GM20000 (cell line): ENCODE measurements around the gene THEMIS2.
"Not testable (repeated sequence)": the region's sequence is repeated elsewhere in the genome, so short reads cannot be mapped to it uniquely, and the experiment has no call there.

ENCODE experiments used
- DNase-seq: peaks from one replicate; pipeline ENCODE4 v3.0.0; 2012; ENCODE audit warnings: low spot score
- TF ChIP-seq, protein P1 (sequence below): IDR thresholded peaks from 2 replicates; pipeline ENCODE4 v1.5.1; 2012; ENCODE audit warnings: mild to moderate bottlenecking, control low read depth; ENCODE audit errors: extremely low read depth, missing control alignments

THEMIS2 gene

DNA sequence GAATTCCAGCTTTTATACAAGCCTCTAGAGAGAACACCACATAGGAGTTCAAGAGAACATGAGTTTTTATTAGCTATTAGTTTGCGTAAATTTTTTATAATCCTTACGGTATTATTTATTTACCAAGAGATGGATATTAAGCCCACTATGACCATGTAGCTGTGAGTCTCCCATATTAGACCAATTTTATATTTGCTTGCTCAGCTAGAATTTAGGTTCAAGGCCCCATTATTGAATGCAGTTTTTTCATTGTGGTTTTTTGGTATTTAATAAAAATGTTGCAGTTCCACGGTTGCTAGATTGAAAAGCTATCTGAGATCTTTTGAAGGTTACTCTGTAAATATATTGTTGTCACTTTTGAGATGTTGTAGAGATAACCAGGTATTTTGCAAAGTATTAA, 38.9 kb upstream of the THEMIS2 start:
- DNase-seq: no peak
- TF ChIP-seq, protein P1, sequence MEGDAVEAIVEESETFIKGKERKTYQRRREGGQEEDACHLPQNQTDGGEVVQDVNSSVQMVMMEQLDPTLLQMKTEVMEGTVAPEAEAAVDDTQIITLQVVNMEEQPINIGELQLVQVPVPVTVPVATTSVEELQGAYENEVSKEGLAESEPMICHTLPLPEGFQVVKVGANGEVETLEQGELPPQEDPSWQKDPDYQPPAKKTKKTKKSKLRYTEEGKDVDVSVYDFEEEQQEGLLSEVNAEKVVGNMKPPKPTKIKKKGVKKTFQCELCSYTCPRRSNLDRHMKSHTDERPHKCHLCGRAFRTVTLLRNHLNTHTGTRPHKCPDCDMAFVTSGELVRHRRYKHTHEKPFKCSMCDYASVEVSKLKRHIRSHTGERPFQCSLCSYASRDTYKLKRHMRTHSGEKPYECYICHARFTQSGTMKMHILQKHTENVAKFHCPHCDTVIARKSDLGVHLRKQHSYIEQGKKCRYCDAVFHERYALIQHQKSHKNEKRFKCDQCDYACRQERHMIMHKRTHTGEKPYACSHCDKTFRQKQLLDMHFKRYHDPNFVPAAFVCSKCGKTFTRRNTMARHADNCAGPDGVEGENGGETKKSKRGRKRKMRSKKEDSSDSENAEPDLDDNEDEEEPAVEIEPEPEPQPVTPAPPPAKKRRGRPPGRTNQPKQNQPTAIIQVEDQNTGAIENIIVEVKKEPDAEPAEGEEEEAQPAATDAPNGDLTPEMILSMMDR: no peak

DNA sequence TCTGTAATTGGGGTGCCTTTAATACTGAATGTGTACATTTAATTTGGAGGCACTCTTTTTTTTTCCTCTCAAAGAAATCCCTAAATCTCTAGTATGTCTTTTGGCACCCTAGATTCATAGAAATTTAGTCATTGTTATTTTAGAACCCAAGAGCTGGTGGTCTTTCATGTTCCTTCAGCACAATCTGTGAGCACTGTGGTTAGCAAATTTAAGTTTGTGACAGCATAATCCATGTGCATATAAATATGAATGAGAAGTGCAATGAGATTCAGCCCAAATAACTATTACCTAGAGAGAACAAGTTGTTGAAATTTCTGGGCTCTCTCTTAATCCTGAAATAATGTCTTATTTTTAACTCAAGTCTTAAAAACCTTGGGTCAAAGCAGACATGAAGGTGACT, 37.3 kb upstream of the THEMIS2 start:
- DNase-seq: no peak
- TF ChIP-seq, protein P1: no peak

DNA sequence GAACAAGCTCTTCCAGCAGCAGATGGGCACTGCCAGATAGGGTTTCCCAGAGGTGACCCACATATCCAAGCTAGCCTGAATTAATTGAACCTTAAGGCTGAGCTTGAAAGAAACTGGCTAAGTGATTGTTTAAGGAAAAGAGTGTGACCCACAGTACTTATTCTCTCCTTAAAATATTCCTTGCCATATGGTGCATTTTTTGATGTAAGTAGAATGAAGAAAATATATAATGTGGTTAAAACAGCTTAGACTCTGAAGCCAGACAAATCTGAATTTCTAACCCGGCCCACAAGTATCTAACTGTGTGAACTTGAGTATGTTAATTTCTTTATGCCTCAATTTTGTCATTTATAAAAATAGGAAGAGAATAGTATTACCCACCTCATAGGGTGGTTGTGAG, 36.8 kb upstream of the THEMIS2 start:
- TF ChIP-seq, protein P1: no peak
- no peak for DNase-seq

DNA sequence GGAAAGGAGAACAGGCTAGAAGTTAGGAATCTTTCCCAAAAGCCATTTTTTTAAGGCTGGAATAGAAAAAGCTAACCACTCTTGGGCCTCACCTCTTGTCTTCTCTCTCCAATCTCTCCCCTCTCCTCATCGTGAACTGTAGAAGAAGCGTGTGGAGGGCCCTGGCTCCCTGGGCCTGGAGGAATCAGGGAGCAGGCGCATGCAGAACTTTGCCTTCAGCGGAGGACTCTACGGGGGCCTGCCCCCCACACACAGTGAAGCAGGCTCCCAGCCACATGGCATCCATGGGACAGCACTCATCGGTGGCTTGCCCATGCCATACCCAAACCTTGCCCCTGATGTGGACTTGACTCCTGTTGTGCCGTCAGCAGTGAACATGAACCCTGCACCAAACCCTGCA, 22.4 kb upstream of the THEMIS2 start:
- no peak for DNase-seq
- TF ChIP-seq, protein P1: no peak

DNA sequence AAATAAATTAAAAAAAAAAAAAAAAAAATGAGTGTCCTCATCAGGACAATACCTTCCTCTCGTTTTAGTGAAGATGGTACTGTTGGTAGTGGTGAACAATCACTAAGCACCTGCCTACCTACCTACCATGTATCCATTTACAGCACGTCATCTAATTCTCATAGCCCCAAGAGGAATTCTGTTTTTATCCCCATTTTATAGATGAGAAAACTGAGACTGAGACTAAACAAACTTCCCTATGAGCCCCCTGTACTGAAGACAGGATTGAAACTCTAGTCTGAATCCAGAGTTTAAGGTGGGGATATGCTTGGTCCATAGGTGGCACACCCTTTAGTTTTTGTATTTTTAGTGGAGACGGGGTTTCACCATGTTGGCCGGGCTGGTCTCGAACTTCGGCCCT, 17.3 kb upstream of the THEMIS2 start:
- no peak for DNase-seq

DNA sequence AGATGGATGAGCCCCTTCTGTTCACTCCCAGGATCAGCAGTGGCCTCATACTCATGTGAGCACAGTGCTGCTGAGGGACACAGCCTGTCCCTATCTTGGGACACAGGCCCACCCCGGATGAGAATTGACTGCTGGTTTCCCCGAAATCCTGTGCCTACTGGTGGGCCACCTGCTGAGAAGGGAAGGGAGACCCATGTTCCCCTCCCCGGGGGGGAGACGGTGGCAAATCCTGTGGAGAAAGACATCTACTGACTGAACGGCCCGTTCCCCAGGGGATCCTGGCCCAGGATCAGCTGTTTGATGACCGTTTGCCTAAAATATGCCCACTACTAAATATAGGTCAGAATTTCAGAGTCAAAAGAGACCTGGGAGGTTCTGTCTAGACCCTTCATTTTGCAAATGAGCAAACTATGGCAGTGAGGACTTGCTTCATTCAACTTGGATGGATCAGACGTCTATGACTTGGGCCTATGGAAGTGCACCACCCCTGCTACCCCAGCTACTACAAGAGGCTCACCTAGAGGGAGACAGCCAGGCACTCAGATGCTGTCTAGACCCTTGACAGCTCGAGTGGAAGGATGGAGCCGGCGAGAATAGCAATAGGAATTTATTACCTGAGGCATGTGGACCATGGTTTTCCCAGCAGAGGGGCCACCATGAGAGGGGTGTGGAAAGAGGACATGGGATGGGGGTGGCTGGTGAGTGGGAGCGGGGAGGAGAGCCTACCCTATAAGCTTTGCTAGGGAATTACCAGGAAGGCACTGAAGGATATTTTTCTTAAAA, 15.6 kb upstream of the THEMIS2 start:
- TF ChIP-seq, protein P1: no peak
- no peak for DNase-seq

More for the DNA sequence above, 17.3 kb upstream of the THEMIS2 start:
- TF ChIP-seq, protein P1: no peak

DNA sequence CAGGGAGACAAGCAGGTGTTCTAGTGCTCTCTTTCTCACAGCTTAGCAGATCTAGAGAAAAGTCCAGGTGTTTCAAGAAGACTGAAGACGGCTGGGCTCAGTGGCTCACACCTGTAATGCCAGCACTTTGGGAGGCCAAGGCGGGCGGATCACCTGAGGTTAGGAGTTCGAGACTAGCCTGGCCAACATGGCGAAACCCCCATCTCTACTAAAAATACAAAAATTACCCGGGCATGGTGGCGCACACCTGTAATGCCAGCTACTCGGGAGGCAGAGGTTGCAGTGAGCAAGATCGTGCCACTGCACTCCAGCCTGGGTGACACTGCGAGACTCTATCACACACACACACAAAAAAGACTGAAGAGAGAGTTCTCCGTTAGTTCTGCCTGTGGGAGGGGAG, 14.8 kb upstream of the THEMIS2 start:
- not testable (repeated sequence) for DNase-seq
